Heart left ventricle (tissue), 16 donors: Measurements from ENCODE around the gene AGPAT3. TPM values are rescaled to one million over a fixed set of nuclear protein-coding genes. Genes with fewer than 3 reads are reported as not detected.

Source experiments
- ATAC-seq, 4 donors: fragments of 200-7000 bp; cut with Tn5 transposase; one replicate each; pipeline ENCODE4 v1.9.1; 2020 to 2022; ENCODE audit warnings: moderate library complexity in 4 of 4, mild to moderate bottlenecking in 3 of 4, moderate number of reproducible peaks in 1 of 4
- DNase-seq, 5 donors: peaks; one replicate each; pipeline ENCODE4 v3.0.0-alpha.2; 2020
- H3K27ac ChIP-seq, 12 donors: fragments of 200-600 bp; sonication (generic) in 4 of 12; one replicate each; pipeline versions ENCODE4 v1.5.0 to v1.8.0; 2016 to 2022; ENCODE audit warnings: mild to moderate bottlenecking in 2 of 12
- H3K27me3 ChIP-seq, 9 donors: fragments of 200-600 bp; sonication (generic) in 2 of 9; one replicate each; pipeline versions ENCODE4 v1.5.1 to v1.8.0; 2016 to 2022; ENCODE audit warnings: mild to moderate bottlenecking in 3 of 9
- H3K36me3 ChIP-seq, 9 donors: fragments of 200-600 bp; sonication (generic) in 2 of 9; one replicate each; pipeline versions ENCODE4 v1.5.0 to v1.8.0; 2018 to 2022; ENCODE audit warnings: mild to moderate bottlenecking in 2 of 9
- H3K4me1 ChIP-seq, 12 donors: fragments of 200-600 bp; sonication (generic) in 4 of 12; one replicate each; pipeline versions ENCODE4 v1.5.0 to v1.8.0; 2016 to 2022; ENCODE audit warnings: mild to moderate bottlenecking in 3 of 12
- H3K4me3 ChIP-seq, 12 donors: fragments of 200-600 bp; sonication (generic) in 4 of 12; one replicate each; pipeline versions ENCODE4 v1.5.0 to v1.8.0; 2017 to 2022; ENCODE audit warnings: mild to moderate bottlenecking in 9 of 12, moderate library complexity in 4 of 12
- H3K9me3 ChIP-seq, 12 donors: fragments of 200-600 bp; sonication (generic) in 4 of 12; one replicate each; pipeline versions ENCODE4 v1.5.0 to v1.8.0; 2016 to 2022; ENCODE audit warnings: mild to moderate bottlenecking in 1 of 12
- CTCF ChIP-seq, 12 donors: fragments of 200-600 bp; sonication (generic) in 4 of 12; IDR thresholded peaks; one replicate each; pipeline versions ENCODE4 v1.5.0 to v1.8.0; 2018 to 2022; ENCODE audit warnings: antibody characterized with exemption in 12 of 12, mild to moderate bottlenecking in 5 of 12
- POLR2A ChIP-seq, 2 donors: fragments of 450-650 bp; IDR thresholded peaks; one replicate each; pipeline ENCODE4 v1.6.1; 2017; ENCODE audit warnings: antibody characterized with exemption in 2 of 2, mild to moderate bottlenecking in 2 of 2, moderate library complexity in 2 of 2
- WGBS, 4 donors: extraction: QIAGEN DNeasy Blood & Tissue Kit in 2 of 4; methylation state at CpG; one replicate each; pipeline versions ENCODE4 v1.1.5 to v1.1.7; 2013 to 2018; 5-methylcytosine and 5-hydroxymethylcytosine counted together
- intact Hi-C, 10 donors: fragments of 100-400 bp; cut with DNase I; formaldehyde crosslinking; loops; one replicate each; pipeline versions ENCODE4 v1.11.1 to v1.14.2; 2022
- polyA plus RNA-seq, 2 donors: library from polyadenylated mRNA; stranded (reverse); fragments of 200-250 nt; gene quantifications; one replicate each; pipeline ENCODE4 v1.2.3, GENCODE V29; 2013
- total RNA-seq, 9 donors: library from RNA; depleted of rRNA in 2 of 9; stranded (reverse); fragments of >200 nt in 2 of 9; fragmentation: NEBNext Ultra II Directional in 3 of 9; extraction: Animal tissue kit (Norgen Biotek cat#: 25700) in 3 of 9; gene quantifications; one replicate each; pipeline versions ENCODE4 v1.1.0 to v1.2.4, GENCODE V29; 2016 to 2023
- donor health status: ischemic (EF 13 %, LVEDD 7.1; RV severe dilation, severe dysfunction).
- donor health status: healthy with polysubstance abuse.
- donor health status: DM: no; HTN: yes; CAD: no.
- donor health status: DM: no; HTN: no; CAD: no.
- donor health status: ischemic (EF 25% LVEDD 6.9; RV normal size, moderate dysfunction).
- donor health status: ischemic (EF 25% LVEDD 5.7; RV mildly dilated, moderate dysfunction).
- donor health status: healthy.
- donor health status: DM: yes; HTN: yes; CAD: no.
- donor health status: ischemic (EF 35%, LVEDD 5.7; RV mildly dilated, moderate dysfunction).
- donor health status: nonischemic (EF 11% LVEDD 7.7; RV severe dilation, severe dysfunction).
- donor health status: DM: yes; HTN: yes; CAD: no.
- donor health status: PGD.
- donor health status: ischemic (EF 29% LVEDD 5.4; RV normal size, mild dysfunction).
- donor health status: nonischemic (EF 23%, LVEDD 6.1; RV moderate dilation, normal function).

AGPAT3 gene
- total and polyA plus RNA-seq, 11 donors: 26.6 to 86.0 (median 64.5) TPM

GRCh38 chr21:43879348-43880110 is 14.5 kb downstream of the AGPAT3 start:
- Histone ChIP-seq H3K36me3 (peaks cover 0 to 16% (median 3%) of the 10 kb centered on the region in 9 donors), H3K27me3 (no peaks in the 10 kb centered on the region), H3K9me3 (no peaks in the 10 kb centered on the region), H3K4me1 (peaks cover 0 to 48% (median 27%) of the 10 kb centered on the region in 12 donors), H3K4me3 (no peak overlapping the region), H3K27ac (no peak overlapping the region)
- intact Hi-C loops: loop anchor here in 3 of 10 donors (5.0 to 10.0 kb wide), 3 partner anchors 38 to 65 kb away; no protein-coding TSS in a partner anchor
- TF ChIP-seq POLR2A (IDR thresholded peaks at IDR 0.05): no peak
- DNase-seq (peak in 1 of 5 donors; percentile 8), ATAC-seq (no peak)
- 86 to 92% (median 90%) methylated on average over 25 of the region's 25 CpGs for WGBS, 4 donors

GRCh38 chr21:43880111-43880985 is 15.3 kb downstream of the AGPAT3 start:
- 59 to 70% (median 63%) methylated on average over 14 of the region's 14 CpGs for WGBS, 4 donors
- DNase-seq: peak in 1 of 5 donors; percentile 62
- no peak for TF ChIP-seq POLR2A (IDR thresholded peaks at IDR 0.05)
- TF ChIP-seq CTCF (IDR thresholded peaks at IDR 0.05): no peak
- Histone ChIP-seq H3K27me3 (no peaks in the 10 kb centered on the region), H3K9me3 (no peaks in the 10 kb centered on the region), H3K36me3 (peaks cover 0 to 14% (median 3%) of the 10 kb centered on the region in 9 donors), H3K4me3 (no peak overlapping the region), H3K27ac (no peak overlapping the region), H3K4me1 (peaks cover 0 to 55% (median 35%) of the 10 kb centered on the region in 12 donors)
- intact Hi-C loops: loop anchor here in 2 of 10 donors (5.0 to 10.0 kb wide), 2 partner anchors 42 to 66 kb away; no protein-coding TSS in a partner anchor
- peak in 3 of 4 donors; percentile 51 to 73 (median 70) for ATAC-seq

- no peak overlapping the region for H3K27ac ChIP-seq
- no peaks in the 10 kb centered on the region for H3K9me3 ChIP-seq
- H3K4me3 ChIP-seq: no peak overlapping the region
- intact Hi-C loops: loop anchor here in 2 of 10 donors (5.0 to 10.0 kb wide), 2 partner anchors 41 to 66 kb away; no protein-coding TSS in a partner anchor
- no peak for DNase-seq
- H3K27me3 ChIP-seq: no peaks in the 10 kb centered on the region
- 75 to 84% (median 82%) methylated on average over 6 of the region's 6 CpGs for WGBS, 4 donors
- H3K4me1 ChIP-seq: peaks cover 0 to 58% (median 41%) of the 10 kb centered on the region in 12 donors
- H3K36me3 ChIP-seq: peaks cover 0 to 9% (median 3%) of the 10 kb centered on the region in 9 donors
- TF ChIP-seq POLR2A (IDR thresholded peaks at IDR 0.05) (no peak), CTCF (IDR thresholded peaks at IDR 0.05) (no peak)
- no peak for ATAC-seq
Measured at GRCh38 chr21:43881283-43881682, 16.3 kb downstream of the AGPAT3 start.

GRCh38 chr21:43881935-43882334 is 16.9 kb downstream of the AGPAT3 start:
- H3K4me3 ChIP-seq: no peak overlapping the region
- ATAC-seq (no peak), DNase-seq (no peak)
- WGBS, 4 donors: 95 to 96% (median 95%) methylated on average over 8 of the region's 8 CpGs
- H3K27me3 ChIP-seq: no peaks in the 10 kb centered on the region
- H3K36me3 ChIP-seq: peaks cover 0 to 9% (median 3%) of the 10 kb centered on the region in 9 donors
- intact Hi-C loops: loop anchor here in 2 of 10 donors (5.0 to 10.0 kb wide), 2 partner anchors 40 to 67 kb away; no protein-coding TSS in a partner anchor
- TF ChIP-seq POLR2A (IDR thresholded peaks at IDR 0.05) (no peak), CTCF (IDR thresholded peaks at IDR 0.05) (no peak)
- H3K27ac ChIP-seq: no peak overlapping the region
- peaks cover 0 to 57% (median 41%) of the 10 kb centered on the region in 12 donors for H3K4me1 ChIP-seq
- no peaks in the 10 kb centered on the region for H3K9me3 ChIP-seq
